D721Med (cell line): Measurements from ENCODE around the gene CWC22.

ENCODE experiments used
- DNase-seq: peaks from one replicate; pipeline ENCODE4 v3.0.0; 2011; ENCODE audit warnings: low spot score; ENCODE audit not compliant: insufficient read length
- FAIRE-seq: peaks from 2 replicates; lab custom pipeline; 2011; peaks lifted over from hg19 to GRCh38; lab: Jason Lieb, UNC
- TF ChIP-seq, protein P1 (sequence below): IDR thresholded peaks from 2 replicates; pipeline ENCODE4 v1.5.1; 2012; ENCODE audit warnings: mild to moderate bottlenecking, control low read depth; ENCODE audit not compliant: insufficient read depth; ENCODE audit errors: missing control alignments

The CWC22 gene

DNA sequence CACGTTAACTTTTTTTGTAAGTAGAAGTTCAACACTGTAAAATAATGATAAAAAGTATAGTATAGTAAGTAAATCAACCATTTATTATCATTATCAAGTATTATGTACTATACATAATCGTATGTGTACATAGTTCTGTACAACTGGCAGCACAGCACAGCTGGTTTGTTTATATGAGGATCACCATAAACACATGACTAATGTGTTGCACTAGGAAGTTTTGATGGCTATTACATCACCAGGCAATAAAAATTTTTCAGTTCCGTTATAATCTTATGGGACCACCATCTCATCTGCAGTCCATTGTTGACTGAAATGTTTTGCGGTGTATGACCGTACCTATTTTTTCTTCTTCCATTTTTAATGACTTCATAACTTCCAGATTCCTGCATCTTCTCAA lies 106.4 kb downstream of the CWC22 start:
- DNase-seq (no peak), FAIRE-seq (no peak)
- TF ChIP-seq, protein P1, sequence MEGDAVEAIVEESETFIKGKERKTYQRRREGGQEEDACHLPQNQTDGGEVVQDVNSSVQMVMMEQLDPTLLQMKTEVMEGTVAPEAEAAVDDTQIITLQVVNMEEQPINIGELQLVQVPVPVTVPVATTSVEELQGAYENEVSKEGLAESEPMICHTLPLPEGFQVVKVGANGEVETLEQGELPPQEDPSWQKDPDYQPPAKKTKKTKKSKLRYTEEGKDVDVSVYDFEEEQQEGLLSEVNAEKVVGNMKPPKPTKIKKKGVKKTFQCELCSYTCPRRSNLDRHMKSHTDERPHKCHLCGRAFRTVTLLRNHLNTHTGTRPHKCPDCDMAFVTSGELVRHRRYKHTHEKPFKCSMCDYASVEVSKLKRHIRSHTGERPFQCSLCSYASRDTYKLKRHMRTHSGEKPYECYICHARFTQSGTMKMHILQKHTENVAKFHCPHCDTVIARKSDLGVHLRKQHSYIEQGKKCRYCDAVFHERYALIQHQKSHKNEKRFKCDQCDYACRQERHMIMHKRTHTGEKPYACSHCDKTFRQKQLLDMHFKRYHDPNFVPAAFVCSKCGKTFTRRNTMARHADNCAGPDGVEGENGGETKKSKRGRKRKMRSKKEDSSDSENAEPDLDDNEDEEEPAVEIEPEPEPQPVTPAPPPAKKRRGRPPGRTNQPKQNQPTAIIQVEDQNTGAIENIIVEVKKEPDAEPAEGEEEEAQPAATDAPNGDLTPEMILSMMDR, result no peak

DNA sequence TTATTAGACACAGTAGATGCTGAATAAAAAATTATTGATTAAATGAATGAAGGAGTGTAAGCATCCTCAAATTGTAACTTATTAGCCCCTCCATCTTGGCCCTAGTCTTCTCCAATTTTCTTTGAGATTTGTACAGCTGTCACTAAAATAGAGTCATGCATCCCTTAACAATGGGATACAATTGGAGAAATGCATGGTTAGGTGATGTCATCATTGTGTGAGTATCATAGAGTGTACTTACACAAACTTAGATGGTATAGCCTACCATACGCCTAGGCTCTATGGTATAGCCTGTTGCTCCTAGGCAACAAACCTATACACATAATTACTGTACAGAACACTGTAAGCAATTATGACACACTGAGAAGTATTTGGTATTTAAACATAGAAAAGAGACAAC lies 107.4 kb downstream of the CWC22 start:
- TF ChIP-seq, protein P1, result no peak
- no peak for FAIRE-seq
- DNase-seq, result no peak

DNA sequence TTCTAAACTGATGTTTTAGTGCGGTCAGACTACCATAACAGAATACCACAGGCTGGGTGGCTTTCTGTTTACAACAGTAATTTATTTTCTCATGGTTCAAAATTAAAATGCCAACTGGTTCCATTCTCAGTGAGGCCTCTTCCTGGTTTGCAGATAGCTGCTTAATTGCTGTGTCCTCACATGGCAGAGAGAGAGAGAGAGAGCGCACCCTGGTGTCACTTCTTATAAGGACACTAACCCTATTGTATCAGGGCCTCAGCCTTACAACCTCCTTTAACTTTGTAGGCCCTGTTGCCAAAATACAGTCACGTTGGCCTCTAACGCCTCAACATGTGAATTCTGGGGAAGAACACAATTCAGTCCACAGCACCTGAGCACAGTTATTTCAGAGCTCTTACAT lies 108.2 kb downstream of the CWC22 start:
- TF ChIP-seq, protein P1, result peak; percentile 68
- DNase-seq, result no peak
- FAIRE-seq, result no peak
